HEK293 (cell line): ENCODE results near the gene ISG20L2.

Experiments used
- HOXC10 ChIP-seq: sonication (generic); formaldehyde crosslinking; IDR thresholded peaks from 2 replicates; pipeline ENCODE4 v1.8.1; 2023; ENCODE audit warnings: mild to moderate bottlenecking, missing genetic modification reagents
- KLF9 ChIP-seq: fragments of 450-650 bp; formaldehyde crosslinking; IDR thresholded peaks from 2 replicates; pipeline ENCODE4 v1.5.1; 2016; ENCODE audit warnings: missing biosample characterization, missing genetic modification characterization, low read depth
- OVOL3 ChIP-seq: fragments of 450-650 bp; formaldehyde crosslinking; IDR thresholded peaks from 2 replicates; pipeline ENCODE4 v1.5.1; 2016; ENCODE audit warnings: missing biosample characterization, missing genetic modification characterization
- SALL2 ChIP-seq: fragments of 450-650 bp; formaldehyde crosslinking; IDR thresholded peaks from 2 replicates; pipeline ENCODE4 v1.5.0; 2017; ENCODE audit warnings: missing biosample characterization, mild to moderate bottlenecking, missing genetic modification characterization, borderline replicate concordance
- TCF7L2 ChIP-seq: IDR thresholded peaks from 2 replicates; pipeline ENCODE4 v1.6.1; 2011; ENCODE audit warnings: low read depth, mild to moderate bottlenecking, inconsistent platforms, low read length, moderate library complexity, borderline replicate concordance
- YY2 ChIP-seq: fragments of 450-650 bp; formaldehyde crosslinking; IDR thresholded peaks from 2 replicates; pipeline ENCODE4 v1.5.1; 2016; ENCODE audit warnings: missing biosample characterization, missing genetic modification characterization
- ZBTB7A ChIP-seq: fragments of 450-650 bp; formaldehyde crosslinking; IDR thresholded peaks from 2 replicates; pipeline ENCODE4 v1.5.1; 2016; ENCODE audit warnings: low read depth, missing biosample characterization, missing genetic modification characterization
- ZEB2 ChIP-seq: fragments of 450-650 bp; formaldehyde crosslinking; IDR thresholded peaks from 2 replicates; pipeline ENCODE4 v1.5.1; 2016; ENCODE audit warnings: missing biosample characterization, missing genetic modification characterization
- ZFP69B ChIP-seq: fragments of 450-650 bp; formaldehyde crosslinking; IDR thresholded peaks from 2 replicates; pipeline ENCODE4 v1.5.1; 2016; ENCODE audit warnings: missing biosample characterization, missing genetic modification characterization
- ZNF10 ChIP-seq: fragments of 450-650 bp; formaldehyde crosslinking; IDR thresholded peaks from 2 replicates; pipeline ENCODE4 v1.5.1; 2017; ENCODE audit warnings: missing biosample characterization, missing genetic modification characterization
- ZNF132 ChIP-seq: fragments of 450-650 bp; formaldehyde crosslinking; IDR thresholded peaks from 2 replicates; pipeline ENCODE4 v1.5.1; 2017; ENCODE audit warnings: missing biosample characterization, missing genetic modification characterization, borderline replicate concordance
- ZNF138 ChIP-seq: fragments of 450-650 bp; formaldehyde crosslinking; IDR thresholded peaks from 2 replicates; pipeline ENCODE4 v1.5.1; 2016; ENCODE audit warnings: missing biosample characterization, missing genetic modification characterization, borderline replicate concordance
- ZNF169 ChIP-seq: fragments of 450-650 bp; formaldehyde crosslinking; IDR thresholded peaks from 2 replicates; pipeline ENCODE4 v1.5.1; 2016; ENCODE audit warnings: missing biosample characterization, missing genetic modification characterization
- ZNF19 ChIP-seq: fragments of 450-650 bp; formaldehyde crosslinking; IDR thresholded peaks from 2 replicates; pipeline ENCODE4; 2016; ENCODE audit warnings: missing biosample characterization, missing genetic modification characterization, low read depth
- ZNF223 ChIP-seq: fragments of 450-650 bp; formaldehyde crosslinking; IDR thresholded peaks from 2 replicates; pipeline ENCODE4 v1.5.1; 2016; ENCODE audit warnings: missing biosample characterization, missing genetic modification characterization
- ZNF292 ChIP-seq: fragments of 450-650 bp; formaldehyde crosslinking; IDR thresholded peaks from 2 replicates; pipeline ENCODE4 v1.5.1; 2016; ENCODE audit warnings: low read depth, missing biosample characterization, missing genetic modification characterization, borderline replicate concordance
- ZNF354C ChIP-seq: fragments of 450-650 bp; formaldehyde crosslinking; IDR thresholded peaks from 2 replicates; pipeline ENCODE4 v1.5.1; 2016; ENCODE audit warnings: missing biosample characterization, missing genetic modification characterization, low read depth, borderline replicate concordance
- ZNF37A ChIP-seq: fragments of 450-650 bp; IDR thresholded peaks from 2 replicates; pipeline ENCODE4 v1.5.1; 2018; ENCODE audit warnings: missing biosample characterization, missing genetic modification characterization
- ZNF394 ChIP-seq: fragments of 450-650 bp; formaldehyde crosslinking; IDR thresholded peaks from 2 replicates; pipeline ENCODE4 v1.5.1; 2016; ENCODE audit warnings: missing biosample characterization, missing genetic modification characterization, mild to moderate bottlenecking, moderate library complexity, borderline replicate concordance
- ZNF404 ChIP-seq: fragments of 450-650 bp; formaldehyde crosslinking; IDR thresholded peaks from 2 replicates; pipeline ENCODE4 v1.5.1; 2017; ENCODE audit warnings: missing biosample characterization, missing genetic modification characterization
- ZNF48 ChIP-seq: fragments of 450-650 bp; formaldehyde crosslinking; IDR thresholded peaks from 2 replicates; pipeline ENCODE4 v1.5.1; 2016; ENCODE audit warnings: missing biosample characterization, missing genetic modification characterization
- ZNF521 ChIP-seq: fragments of 450-650 bp; formaldehyde crosslinking; IDR thresholded peaks from 2 replicates; pipeline ENCODE4 v1.5.1; 2017; ENCODE audit warnings: missing biosample characterization, mild to moderate bottlenecking, missing genetic modification characterization
- ZNF555 ChIP-seq: fragments of 450-650 bp; formaldehyde crosslinking; conservative IDR thresholded peaks from 2 replicates; pipeline ENCODE4 v1.5.1; 2017; ENCODE audit warnings: missing biosample characterization, mild to moderate bottlenecking, missing genetic modification characterization, inconsistent platforms
- ZNF571 ChIP-seq: fragments of 450-650 bp; formaldehyde crosslinking; IDR thresholded peaks from 2 replicates; pipeline ENCODE4 v1.5.0; 2017; ENCODE audit warnings: missing biosample characterization, missing genetic modification characterization
- ZNF629 ChIP-seq: fragments of 450-650 bp; formaldehyde crosslinking; IDR thresholded peaks from 2 replicates; pipeline ENCODE4 v1.5.1; 2017; ENCODE audit warnings: missing biosample characterization, missing genetic modification characterization
- ZNF777 ChIP-seq: fragments of 450-650 bp; formaldehyde crosslinking; IDR thresholded peaks from 2 replicates; pipeline ENCODE4 v1.5.1; 2017; ENCODE audit warnings: missing biosample characterization, missing genetic modification characterization, borderline replicate concordance
- ZNF785 ChIP-seq: fragments of 450-650 bp; formaldehyde crosslinking; IDR thresholded peaks from 2 replicates; pipeline ENCODE4 v1.5.1; 2016; ENCODE audit warnings: missing biosample characterization, missing genetic modification characterization
- ZNF830 ChIP-seq: fragments of 450-650 bp; IDR thresholded peaks from 2 replicates; pipeline ENCODE4 v1.5.0; 2018; ENCODE audit warnings: missing biosample characterization, missing genetic modification characterization, low read depth, mild to moderate bottlenecking, moderate library complexity
- ZNF837 ChIP-seq: fragments of 450-650 bp; formaldehyde crosslinking; IDR thresholded peaks from 2 replicates; pipeline ENCODE4 v1.5.1; 2016; ENCODE audit warnings: missing biosample characterization, missing genetic modification characterization
- TF ChIP-seq, protein P1 (sequence below): fragments of 450-650 bp; formaldehyde crosslinking; IDR thresholded peaks from 2 replicates; pipeline ENCODE4; 2016; ENCODE audit warnings: missing biosample characterization, missing genetic modification characterization
- TF ChIP-seq, protein P2 (sequence below): fragments of 450-650 bp; formaldehyde crosslinking; optimal IDR thresholded peaks from 2 replicates; pipeline ENCODE3; 2016; ENCODE audit warnings: missing biosample characterization, mild to moderate bottlenecking, missing genetic modification characterization
- TF ChIP-seq, protein P3 (sequence below): fragments of 450-650 bp; formaldehyde crosslinking; IDR thresholded peaks from 2 replicates; pipeline ENCODE4 v1.5.1; 2016; ENCODE audit warnings: missing biosample characterization, missing genetic modification characterization, borderline replicate concordance

The ISG20L2 gene

DNA sequence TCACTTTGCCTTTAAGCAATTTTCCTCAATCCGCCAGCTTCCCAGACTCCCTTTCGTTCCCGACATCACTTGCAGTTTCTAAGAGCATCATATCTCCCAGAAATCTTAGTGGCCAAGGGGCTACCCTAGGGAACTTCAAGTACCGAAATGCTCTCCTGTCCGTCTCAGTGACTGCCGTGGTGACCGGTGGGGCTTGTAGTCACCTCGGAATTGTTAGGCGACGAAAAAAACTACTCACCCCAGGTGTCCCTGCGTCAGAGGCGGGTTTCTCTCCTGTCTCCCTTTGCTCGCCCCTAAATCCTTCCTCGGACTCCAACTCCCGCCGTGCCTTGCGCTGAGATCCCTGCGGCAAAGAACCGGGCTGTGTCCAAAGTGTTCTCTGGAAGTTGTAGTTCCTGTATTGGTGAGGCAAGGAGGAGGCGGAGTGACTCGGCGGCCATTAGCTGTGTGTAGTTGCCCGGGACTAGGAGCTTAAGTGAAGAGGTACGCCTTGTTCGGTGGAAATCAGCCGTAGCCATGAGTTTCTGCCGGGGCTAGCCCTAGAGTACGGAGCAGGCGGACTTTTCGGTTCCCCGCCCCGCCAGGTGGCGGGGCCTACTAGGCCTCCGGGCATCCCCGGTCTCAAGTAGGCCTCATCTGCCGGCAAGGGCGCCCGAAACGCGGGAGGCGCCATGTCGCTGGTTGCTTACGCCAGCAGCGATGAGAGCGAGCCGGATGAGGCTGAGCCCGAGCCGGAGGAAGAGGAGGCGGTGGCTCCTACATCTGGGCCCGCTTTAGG, 38.7 kb upstream of the ISG20L2 start, which contains the start of gene PRCC (continued):
- TF ChIP-seq, protein P1, sequence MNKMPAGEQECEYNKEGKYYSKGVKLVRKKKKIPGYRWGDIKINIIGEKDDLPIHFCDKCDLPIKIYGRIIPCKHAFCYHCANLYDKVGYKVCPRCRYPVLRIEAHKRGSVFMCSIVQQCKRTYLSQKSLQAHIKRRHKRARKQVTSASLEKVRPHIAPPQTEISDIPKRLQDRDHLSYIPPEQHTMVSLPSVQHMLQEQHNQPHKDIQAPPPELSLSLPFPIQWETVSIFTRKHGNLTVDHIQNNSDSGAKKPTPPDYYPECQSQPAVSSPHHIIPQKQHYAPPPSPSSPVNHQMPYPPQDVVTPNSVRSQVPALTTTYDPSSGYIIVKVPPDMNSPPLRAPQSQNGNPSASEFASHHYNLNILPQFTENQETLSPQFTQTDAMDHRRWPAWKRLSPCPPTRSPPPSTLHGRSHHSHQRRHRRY (tag by site-specific recombination), result peak; percentile 73; the same call in 1 of the 2 replicates
- TF ChIP-seq ZNF404 (tag by site-specific recombination) (no peak), ZNF777 (no peak; the same call in 1 of the 2 replicates), ZEB2 (tag by site-specific recombination) (peak; percentile 69), KLF9 (peak; percentile 81), ZNF521 (tag by site-specific recombination) (no peak), ZNF830 (tag by site-specific recombination) (no peak), OVOL3 (tag by site-specific recombination) (peak; percentile 72; the same call in 1 of the 2 replicates), ZFP69B (tag by site-specific recombination) (peak; percentile 80; the same call in 1 of the 2 replicates), SALL2 (tag by site-specific recombination) (no peak), ZNF837 (tag by site-specific recombination) (no peak), ZNF629 (tag by site-specific recombination) (peak; percentile 47), ZNF132 (tag by site-specific recombination) (no peak), ZNF10 (tag by site-specific recombination) (peak; percentile 49), ZNF555 (no peak), ZBTB7A (tag by site-specific recombination) (peak; percentile 68; the same call in 1 of the 2 replicates), ZNF138 (tag by site-specific recombination) (no peak), ZNF37A (tag by site-specific recombination) (no peak), ZNF223 (tag by site-specific recombination) (no peak), ZNF169 (tag by site-specific recombination) (no peak), ZNF292 (tag by site-specific recombination) (no peak), HOXC10 (CRISPR knock-in tag) (no peak), ZNF48 (no peak), ZNF394 (tag by site-specific recombination) (peak; percentile 76; the same call in 1 of the 2 replicates), YY2 (tag by site-specific recombination) (peak; percentile 92), ZNF785 (0 out of 2 replicates have a peak, but pooled peaks have one; percentile 36), ZNF19 (tag by site-specific recombination) (no peak), ZNF571 (tag by site-specific recombination) (no peak), ZNF354C (no peak), TCF7L2 (no peak)
- TF ChIP-seq, protein P2, sequence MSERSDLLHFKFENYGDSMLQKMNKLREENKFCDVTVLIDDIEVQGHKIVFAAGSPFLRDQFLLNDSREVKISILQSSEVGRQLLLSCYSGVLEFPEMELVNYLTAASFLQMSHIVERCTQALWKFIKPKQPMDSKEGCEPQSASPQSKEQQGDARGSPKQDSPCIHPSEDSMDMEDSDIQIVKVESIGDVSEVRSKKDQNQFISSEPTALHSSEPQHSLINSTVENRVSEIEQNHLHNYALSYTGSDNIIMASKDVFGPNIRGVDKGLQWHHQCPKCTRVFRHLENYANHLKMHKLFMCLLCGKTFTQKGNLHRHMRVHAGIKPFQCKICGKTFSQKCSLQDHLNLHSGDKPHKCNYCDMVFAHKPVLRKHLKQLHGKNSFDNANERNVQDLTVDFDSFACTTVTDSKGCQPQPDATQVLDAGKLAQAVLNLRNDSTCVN, result peak; percentile 38
- TF ChIP-seq, protein P3, sequence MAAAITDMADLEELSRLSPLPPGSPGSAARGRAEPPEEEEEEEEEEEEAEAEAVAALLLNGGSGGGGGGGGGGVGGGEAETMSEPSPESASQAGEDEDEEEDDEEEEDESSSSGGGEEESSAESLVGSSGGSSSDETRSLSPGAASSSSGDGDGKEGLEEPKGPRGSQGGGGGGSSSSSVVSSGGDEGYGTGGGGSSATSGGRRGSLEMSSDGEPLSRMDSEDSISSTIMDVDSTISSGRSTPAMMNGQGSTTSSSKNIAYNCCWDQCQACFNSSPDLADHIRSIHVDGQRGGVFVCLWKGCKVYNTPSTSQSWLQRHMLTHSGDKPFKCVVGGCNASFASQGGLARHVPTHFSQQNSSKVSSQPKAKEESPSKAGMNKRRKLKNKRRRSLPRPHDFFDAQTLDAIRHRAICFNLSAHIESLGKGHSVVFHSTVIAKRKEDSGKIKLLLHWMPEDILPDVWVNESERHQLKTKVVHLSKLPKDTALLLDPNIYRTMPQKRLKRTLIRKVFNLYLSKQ (tag by site-specific recombination), result no peak
